Measurements from ENCODE around the gene PRXL2B. TPM values are rescaled to one million over a fixed set of nuclear protein-coding genes. Genes with fewer than 3 reads are reported as not detected.

PRXL2B gene
- total and polyA plus RNA-seq, 2 experiments from 2014 or later = 25.5 to 44.0 TPM

DNA sequence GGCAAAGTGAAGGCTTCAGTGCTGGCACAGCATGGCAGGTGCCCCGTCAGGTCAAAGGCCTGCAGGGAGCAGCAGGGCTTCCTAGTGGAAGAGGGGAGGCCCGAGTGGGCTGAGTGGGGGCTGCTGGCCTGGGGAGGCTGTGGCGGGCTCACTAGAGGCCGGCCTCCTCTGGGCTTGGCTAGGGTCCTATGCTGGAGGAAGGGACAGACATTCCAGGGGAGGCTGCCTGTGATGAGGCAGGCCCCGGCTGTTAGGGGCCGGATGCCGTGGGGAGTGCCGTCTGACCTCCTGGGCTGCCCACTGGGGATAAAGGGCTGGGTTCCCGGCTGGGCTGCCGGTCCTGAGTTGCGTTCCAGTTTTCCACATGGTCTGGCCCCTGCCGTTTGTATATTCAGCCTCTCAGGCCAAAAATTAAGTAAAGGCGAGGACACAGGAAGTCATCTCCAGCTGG lies 21.1 kb downstream of the PRXL2B start:
- no peak overlapping the region for H3K4me3 ChIP-seq
- Mint-ChIP-seq H3K4me3 (no peak overlapping the region), H3K36me3 (ENCODE audit: low read depth) (no peaks in the 10 kb centered on the region), H3K27ac (no peak overlapping the region), H3K4me1 (no peaks in the 10 kb centered on the region), H3K27me3 (ENCODE audit: insufficient read depth, low read depth, poor library complexity) (peaks cover 8% of the 10 kb centered on the region), H3K9me3 (no peaks in the 10 kb centered on the region)
- no peaks in the 10 kb centered on the region for H3K9me2 ChIP-seq (ENCODE audit: insufficient read depth)
- H3K36me3 ChIP-seq (ENCODE audit: insufficient read depth) = no peaks in the 10 kb centered on the region
- H4K20me1 ChIP-seq (replicated peaks; ENCODE audit: insufficient read depth) = no peaks in the 10 kb centered on the region
- H3F3A ChIP-seq (replicated peaks; ENCODE audit: low read depth) = no peaks in the 10 kb centered on the region
- TF ChIP-seq EZH2phosphoT487 (IDR thresholded peaks at IDR 0.05; ENCODE audit: unreplicated experiment) = no peak
- TF ChIP-seq, protein P1, sequence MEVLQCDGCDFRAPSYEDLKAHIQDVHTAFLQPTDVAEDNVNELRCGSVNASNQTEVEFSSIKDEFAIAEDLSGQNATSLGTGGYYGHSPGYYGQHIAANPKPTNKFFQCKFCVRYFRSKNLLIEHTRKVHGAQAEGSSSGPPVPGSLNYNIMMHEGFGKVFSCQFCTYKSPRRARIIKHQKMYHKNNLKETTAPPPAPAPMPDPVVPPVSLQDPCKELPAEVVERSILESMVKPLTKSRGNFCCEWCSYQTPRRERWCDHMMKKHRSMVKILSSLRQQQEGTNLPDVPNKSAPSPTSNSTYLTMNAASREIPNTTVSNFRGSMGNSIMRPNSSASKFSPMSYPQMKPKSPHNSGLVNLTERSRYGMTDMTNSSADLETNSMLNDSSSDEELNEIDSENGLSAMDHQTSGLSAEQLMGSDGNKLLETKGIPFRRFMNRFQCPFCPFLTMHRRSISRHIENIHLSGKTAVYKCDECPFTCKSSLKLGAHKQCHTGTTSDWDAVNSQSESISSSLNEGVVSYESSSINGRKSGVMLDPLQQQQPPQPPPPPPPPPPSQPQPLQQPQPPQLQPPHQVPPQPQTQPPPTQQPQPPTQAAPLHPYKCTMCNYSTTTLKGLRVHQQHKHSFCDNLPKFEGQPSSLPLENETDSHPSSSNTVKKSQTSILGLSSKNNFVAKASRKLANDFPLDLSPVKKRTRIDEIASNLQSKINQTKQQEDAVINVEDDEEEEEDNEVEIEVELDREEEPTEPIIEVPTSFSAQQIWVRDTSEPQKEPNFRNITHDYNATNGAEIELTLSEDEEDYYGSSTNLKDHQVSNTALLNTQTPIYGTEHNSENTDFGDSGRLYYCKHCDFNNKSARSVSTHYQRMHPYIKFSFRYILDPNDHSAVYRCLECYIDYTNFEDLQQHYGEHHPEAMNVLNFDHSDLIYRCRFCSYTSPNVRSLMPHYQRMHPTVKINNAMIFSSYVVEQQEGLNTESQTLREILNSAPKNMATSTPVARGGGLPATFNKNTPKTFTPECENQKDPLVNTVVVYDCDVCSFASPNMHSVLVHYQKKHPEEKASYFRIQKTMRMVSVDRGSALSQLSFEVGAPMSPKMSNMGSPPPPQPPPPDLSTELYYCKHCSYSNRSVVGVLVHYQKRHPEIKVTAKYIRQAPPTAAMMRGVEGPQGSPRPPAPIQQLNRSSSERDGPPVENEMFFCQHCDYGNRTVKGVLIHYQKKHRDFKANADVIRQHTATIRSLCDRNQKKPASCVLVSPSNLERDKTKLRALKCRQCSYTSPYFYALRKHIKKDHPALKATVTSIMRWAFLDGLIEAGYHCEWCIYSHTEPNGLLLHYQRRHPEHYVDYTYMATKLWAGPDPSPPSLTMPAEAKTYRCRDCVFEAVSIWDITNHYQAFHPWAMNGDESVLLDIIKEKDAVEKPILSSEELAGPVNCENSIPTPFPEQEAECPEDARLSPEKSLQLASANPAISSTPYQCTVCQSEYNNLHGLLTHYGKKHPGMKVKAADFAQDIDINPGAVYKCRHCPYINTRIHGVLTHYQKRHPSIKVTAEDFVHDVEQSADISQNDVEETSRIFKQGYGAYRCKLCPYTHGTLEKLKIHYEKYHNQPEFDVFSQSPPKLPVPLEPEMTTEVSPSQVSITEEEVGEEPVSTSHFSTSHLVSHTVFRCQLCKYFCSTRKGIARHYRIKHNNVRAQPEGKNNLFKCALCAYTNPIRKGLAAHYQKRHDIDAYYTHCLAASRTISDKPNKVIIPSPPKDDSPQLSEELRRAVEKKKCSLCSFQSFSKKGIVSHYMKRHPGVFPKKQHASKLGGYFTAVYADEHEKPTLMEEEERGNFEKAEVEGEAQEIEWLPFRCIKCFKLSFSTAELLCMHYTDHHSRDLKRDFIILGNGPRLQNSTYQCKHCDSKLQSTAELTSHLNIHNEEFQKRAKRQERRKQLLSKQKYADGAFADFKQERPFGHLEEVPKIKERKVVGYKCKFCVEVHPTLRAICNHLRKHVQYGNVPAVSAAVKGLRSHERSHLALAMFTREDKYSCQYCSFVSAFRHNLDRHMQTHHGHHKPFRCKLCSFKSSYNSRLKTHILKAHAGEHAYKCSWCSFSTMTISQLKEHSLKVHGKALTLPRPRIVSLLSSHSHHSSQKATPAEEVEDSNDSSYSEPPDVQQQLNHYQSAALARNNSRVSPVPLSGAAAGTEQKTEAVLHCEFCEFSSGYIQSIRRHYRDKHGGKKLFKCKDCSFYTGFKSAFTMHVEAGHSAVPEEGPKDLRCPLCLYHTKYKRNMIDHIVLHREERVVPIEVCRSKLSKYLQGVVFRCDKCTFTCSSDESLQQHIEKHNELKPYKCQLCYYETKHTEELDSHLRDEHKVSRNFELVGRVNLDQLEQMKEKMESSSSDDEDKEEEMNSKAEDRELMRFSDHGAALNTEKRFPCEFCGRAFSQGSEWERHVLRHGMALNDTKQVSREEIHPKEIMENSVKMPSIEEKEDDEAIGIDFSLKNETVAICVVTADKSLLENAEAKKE (CRISPR knock-in tag; IDR thresholded peaks at IDR 0.05) = no peak
- no peak for TF ChIP-seq STAT1 (IDR thresholded peaks at IDR 0.05; ENCODE audit: unreplicated experiment)
- TF ChIP-seq, protein P2, sequence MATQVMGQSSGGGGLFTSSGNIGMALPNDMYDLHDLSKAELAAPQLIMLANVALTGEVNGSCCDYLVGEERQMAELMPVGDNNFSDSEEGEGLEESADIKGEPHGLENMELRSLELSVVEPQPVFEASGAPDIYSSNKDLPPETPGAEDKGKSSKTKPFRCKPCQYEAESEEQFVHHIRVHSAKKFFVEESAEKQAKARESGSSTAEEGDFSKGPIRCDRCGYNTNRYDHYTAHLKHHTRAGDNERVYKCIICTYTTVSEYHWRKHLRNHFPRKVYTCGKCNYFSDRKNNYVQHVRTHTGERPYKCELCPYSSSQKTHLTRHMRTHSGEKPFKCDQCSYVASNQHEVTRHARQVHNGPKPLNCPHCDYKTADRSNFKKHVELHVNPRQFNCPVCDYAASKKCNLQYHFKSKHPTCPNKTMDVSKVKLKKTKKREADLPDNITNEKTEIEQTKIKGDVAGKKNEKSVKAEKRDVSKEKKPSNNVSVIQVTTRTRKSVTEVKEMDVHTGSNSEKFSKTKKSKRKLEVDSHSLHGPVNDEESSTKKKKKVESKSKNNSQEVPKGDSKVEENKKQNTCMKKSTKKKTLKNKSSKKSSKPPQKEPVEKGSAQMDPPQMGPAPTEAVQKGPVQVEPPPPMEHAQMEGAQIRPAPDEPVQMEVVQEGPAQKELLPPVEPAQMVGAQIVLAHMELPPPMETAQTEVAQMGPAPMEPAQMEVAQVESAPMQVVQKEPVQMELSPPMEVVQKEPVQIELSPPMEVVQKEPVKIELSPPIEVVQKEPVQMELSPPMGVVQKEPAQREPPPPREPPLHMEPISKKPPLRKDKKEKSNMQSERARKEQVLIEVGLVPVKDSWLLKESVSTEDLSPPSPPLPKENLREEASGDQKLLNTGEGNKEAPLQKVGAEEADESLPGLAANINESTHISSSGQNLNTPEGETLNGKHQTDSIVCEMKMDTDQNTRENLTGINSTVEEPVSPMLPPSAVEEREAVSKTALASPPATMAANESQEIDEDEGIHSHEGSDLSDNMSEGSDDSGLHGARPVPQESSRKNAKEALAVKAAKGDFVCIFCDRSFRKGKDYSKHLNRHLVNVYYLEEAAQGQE (IDR thresholded peaks at IDR 0.05; ENCODE audit: unreplicated experiment) = no peak
- no peak for TF ChIP-seq POLR2AphosphoS5 (IDR thresholded peaks at IDR 0.05; ENCODE audit: low read depth)
- no peak for TF ChIP-seq ZNF114 (CRISPR knock-in tag; IDR thresholded peaks at IDR 0.05)
- TF ChIP-seq EZH2 (IDR thresholded peaks at IDR 0.05; ENCODE audit: low read depth, unreplicated experiment) = no peak
- TF ChIP-seq NANOG (IDR thresholded peaks at IDR 0.05; ENCODE audit: borderline replicate concordance) = no peak
- TF ChIP-seq CREB1 (CRISPR knock-in tag; IDR thresholded peaks at IDR 0.05; ENCODE audit: low read depth) = no peak
- TF ChIP-seq, protein P3, sequence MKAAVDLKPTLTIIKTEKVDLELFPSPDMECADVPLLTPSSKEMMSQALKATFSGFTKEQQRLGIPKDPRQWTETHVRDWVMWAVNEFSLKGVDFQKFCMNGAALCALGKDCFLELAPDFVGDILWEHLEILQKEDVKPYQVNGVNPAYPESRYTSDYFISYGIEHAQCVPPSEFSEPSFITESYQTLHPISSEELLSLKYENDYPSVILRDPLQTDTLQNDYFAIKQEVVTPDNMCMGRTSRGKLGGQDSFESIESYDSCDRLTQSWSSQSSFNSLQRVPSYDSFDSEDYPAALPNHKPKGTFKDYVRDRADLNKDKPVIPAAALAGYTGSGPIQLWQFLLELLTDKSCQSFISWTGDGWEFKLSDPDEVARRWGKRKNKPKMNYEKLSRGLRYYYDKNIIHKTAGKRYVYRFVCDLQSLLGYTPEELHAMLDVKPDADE (IDR thresholded peaks at IDR 0.05) = no peak
- TF ChIP-seq, protein P4, sequence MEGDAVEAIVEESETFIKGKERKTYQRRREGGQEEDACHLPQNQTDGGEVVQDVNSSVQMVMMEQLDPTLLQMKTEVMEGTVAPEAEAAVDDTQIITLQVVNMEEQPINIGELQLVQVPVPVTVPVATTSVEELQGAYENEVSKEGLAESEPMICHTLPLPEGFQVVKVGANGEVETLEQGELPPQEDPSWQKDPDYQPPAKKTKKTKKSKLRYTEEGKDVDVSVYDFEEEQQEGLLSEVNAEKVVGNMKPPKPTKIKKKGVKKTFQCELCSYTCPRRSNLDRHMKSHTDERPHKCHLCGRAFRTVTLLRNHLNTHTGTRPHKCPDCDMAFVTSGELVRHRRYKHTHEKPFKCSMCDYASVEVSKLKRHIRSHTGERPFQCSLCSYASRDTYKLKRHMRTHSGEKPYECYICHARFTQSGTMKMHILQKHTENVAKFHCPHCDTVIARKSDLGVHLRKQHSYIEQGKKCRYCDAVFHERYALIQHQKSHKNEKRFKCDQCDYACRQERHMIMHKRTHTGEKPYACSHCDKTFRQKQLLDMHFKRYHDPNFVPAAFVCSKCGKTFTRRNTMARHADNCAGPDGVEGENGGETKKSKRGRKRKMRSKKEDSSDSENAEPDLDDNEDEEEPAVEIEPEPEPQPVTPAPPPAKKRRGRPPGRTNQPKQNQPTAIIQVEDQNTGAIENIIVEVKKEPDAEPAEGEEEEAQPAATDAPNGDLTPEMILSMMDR (conservative IDR thresholded peaks at IDR 0.05; ENCODE audit: low read depth in 2 of 2) = no peak
- no peak for TF ChIP-seq JUNB (IDR thresholded peaks at IDR 0.05; ENCODE audit: unreplicated experiment)
- no peak for TF ChIP-seq ZNF331 (CRISPR knock-in tag; IDR thresholded peaks at IDR 0.05; ENCODE audit: low read depth)
- H2AFZ ChIP-seq = no peak overlapping the region
- H3K4me1 ChIP-seq (ENCODE audit: insufficient read depth) = no peaks in the 10 kb centered on the region; the same call in 1 of the 2 replicates
- H3K4me2 ChIP-seq = no peak overlapping the region
- H3K27me3 ChIP-seq (ENCODE audit: insufficient read depth) = no peaks in the 10 kb centered on the region
- no peak for DNase-seq (ENCODE audit: low spot score)
- no peak overlapping the region for H3K27ac ChIP-seq (ENCODE audit: low read depth)
- ATAC-seq = no peak
- no peaks in the 10 kb centered on the region for H3K79me2 ChIP-seq (replicated peaks; ENCODE audit: insufficient read depth)
